Measurements from ENCODE around the gene TTLL7.

DNA sequence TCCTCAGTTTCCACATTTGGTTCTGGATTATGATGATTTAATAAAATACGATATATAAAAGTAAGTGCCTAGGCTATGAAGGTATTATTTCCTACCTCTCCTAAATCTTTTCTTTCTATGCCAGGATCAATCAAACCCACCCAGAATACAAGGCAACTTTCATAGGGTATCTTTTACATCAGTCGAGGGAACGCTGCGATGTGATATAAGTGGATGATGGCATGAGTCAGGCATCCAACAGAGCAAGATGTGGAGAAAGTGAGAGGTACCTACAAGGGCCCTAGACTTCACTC, 781 bp downstream of the TTLL7 start:
- TF ChIP-seq, protein P1, sequence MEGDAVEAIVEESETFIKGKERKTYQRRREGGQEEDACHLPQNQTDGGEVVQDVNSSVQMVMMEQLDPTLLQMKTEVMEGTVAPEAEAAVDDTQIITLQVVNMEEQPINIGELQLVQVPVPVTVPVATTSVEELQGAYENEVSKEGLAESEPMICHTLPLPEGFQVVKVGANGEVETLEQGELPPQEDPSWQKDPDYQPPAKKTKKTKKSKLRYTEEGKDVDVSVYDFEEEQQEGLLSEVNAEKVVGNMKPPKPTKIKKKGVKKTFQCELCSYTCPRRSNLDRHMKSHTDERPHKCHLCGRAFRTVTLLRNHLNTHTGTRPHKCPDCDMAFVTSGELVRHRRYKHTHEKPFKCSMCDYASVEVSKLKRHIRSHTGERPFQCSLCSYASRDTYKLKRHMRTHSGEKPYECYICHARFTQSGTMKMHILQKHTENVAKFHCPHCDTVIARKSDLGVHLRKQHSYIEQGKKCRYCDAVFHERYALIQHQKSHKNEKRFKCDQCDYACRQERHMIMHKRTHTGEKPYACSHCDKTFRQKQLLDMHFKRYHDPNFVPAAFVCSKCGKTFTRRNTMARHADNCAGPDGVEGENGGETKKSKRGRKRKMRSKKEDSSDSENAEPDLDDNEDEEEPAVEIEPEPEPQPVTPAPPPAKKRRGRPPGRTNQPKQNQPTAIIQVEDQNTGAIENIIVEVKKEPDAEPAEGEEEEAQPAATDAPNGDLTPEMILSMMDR (IDR thresholded peaks at IDR 0.05) = no peak
- no peak for TF ChIP-seq POLR2A (IDR thresholded peaks at IDR 0.05)
